NK-92 treated with Interleukin-12 subunit alpha and Interleukin-12 subunit beta, amount 100 ng/mL, for 24 hours (cell line): ENCODE results near the gene VPS18.

ENCODE experiments used
- DNase-seq: peaks from one replicate; lab custom pipeline; 2025; lab: John Stamatoyannopoulos, UW

The VPS18 gene

GRCh38 chr15:40871749-40872617 is 22.3 kb upstream of the VPS18 start:
- DNase-seq, result no peak

GRCh38 chr15:40872791-40873693 is 21.2 kb upstream of the VPS18 start:
- DNase-seq, result no peak

GRCh38 chr15:40873694-40874561 is 20.3 kb upstream of the VPS18 start, which contains the start of gene RHOV:
TSS of gene RHOV (minus strand) at chr15:40874234. CDS start at chr15:40874139, 95 bp downstream.
- DNase-seq, result no peak

- no peak for DNase-seq
Measured at GRCh38 chr15:40875991-40876730, 18.1 kb upstream of the VPS18 start.

- DNase-seq, result no peak
Measured at GRCh38 chr15:40877694-40878093, 16.6 kb upstream of the VPS18 start.

GRCh38 chr15:40878785-40879184 is 15.5 kb upstream of the VPS18 start:
- DNase-seq, result peak; percentile 52

- DNase-seq, result no peak
Measured at GRCh38 chr15:40879609-40880008, 14.6 kb upstream of the VPS18 start.

GRCh38 chr15:40881351-40881750 is 12.9 kb upstream of the VPS18 start:
- DNase-seq, result no peak

- DNase-seq, result no peak
Measured at GRCh38 chr15:40886586-40886985, 7.7 kb upstream of the VPS18 start.

- no peak for DNase-seq
Measured at GRCh38 chr15:40889112-40889511, 5.1 kb upstream of the VPS18 start.

- DNase-seq, result no peak
Measured at GRCh38 chr15:40891138-40891537, 3.1 kb upstream of the VPS18 start.

- DNase-seq, result peak; percentile 39
Measured at GRCh38 chr15:40891810-40892446, 2.3 kb upstream of the VPS18 start.

- no peak for DNase-seq
Measured at GRCh38 chr15:40892447-40893012, 1.7 kb upstream of the VPS18 start.

GRCh38 chr15:40893019-40893670 is 1.1 kb upstream of the VPS18 start:
- peak; percentile 87 for DNase-seq

GRCh38 chr15:40894681-40895448 is 615 bp downstream of the VPS18 start:
- DNase-seq, result no peak

- DNase-seq, result no peak
Measured at GRCh38 chr15:40899536-40900207, 5.4 kb downstream of the VPS18 start.

GRCh38 chr15:40900256-40901052 is 6.2 kb downstream of the VPS18 start:
- DNase-seq, result no peak

GRCh38 chr15:40901053-40901443 is 6.8 kb downstream of the VPS18 start:
- DNase-seq, result no peak
